Thymus (tissue), 11 donors: ENCODE measurements around the gene PSMD13. TPM values are rescaled to one million over a fixed set of nuclear protein-coding genes. Genes with fewer than 3 reads are reported as not detected.
A peak's percentile ranks its signal among the peaks of the same experiment; 100 is the strongest.

Experiments
- DNase-seq, 9 donors: peaks; one replicate each; pipeline ENCODE4 v3.0.0-alpha.2; 2013; ENCODE audit warnings: low spot score in 9 of 9, low read depth in 6 of 9, missing footprints in 1 of 9
- H3K27ac ChIP-seq, 2 donors: one replicate each; pipeline ENCODE4 v1.5.1; 2013; ENCODE audit warnings: control low read depth in 1 of 2, low read depth in 1 of 2, low read length in 1 of 2, mild to moderate bottlenecking in 1 of 2, moderate library complexity in 1 of 2
- H3K27me3 ChIP-seq, 2 donors: one replicate each; pipeline ENCODE4 v1.5.1; 2013; ENCODE audit warnings: low read length in 1 of 2; ENCODE audit not compliant: control insufficient read depth in 2 of 2, insufficient read depth in 1 of 2
- H3K36me3 ChIP-seq, 2 donors: one replicate each; pipeline ENCODE4 v1.5.1; 2013; ENCODE audit warnings: low read length in 1 of 2, mild to moderate bottlenecking in 1 of 2, moderate library complexity in 1 of 2; ENCODE audit not compliant: control insufficient read depth in 2 of 2, insufficient read depth in 2 of 2
- H3K4me1 ChIP-seq, 2 donors: one replicate each; pipeline ENCODE4 v1.5.1; 2013; ENCODE audit warnings: low read length in 2 of 2; ENCODE audit not compliant: control insufficient read depth in 2 of 2, insufficient read depth in 2 of 2
- H3K4me3 ChIP-seq, 2 donors: one replicate each; pipeline ENCODE4 v1.5.1; 2013; ENCODE audit warnings: low read length in 2 of 2, control low read depth in 1 of 2, mild to moderate bottlenecking in 1 of 2
- H3K9me3 ChIP-seq, 2 donors: one replicate each; pipeline ENCODE4 v1.5.1; 2013; ENCODE audit warnings: low read length in 1 of 2, mild to moderate bottlenecking in 1 of 2; ENCODE audit not compliant: control insufficient read depth in 2 of 2, insufficient read depth in 1 of 2
- WGBS: extraction: QIAGEN DNeasy Blood & Tissue Kit; methylation state at CpG from one replicate; pipeline ENCODE4 v1.1.7; 2013; 5-methylcytosine and 5-hydroxymethylcytosine counted together
- polyA plus RNA-seq: library from polyadenylated mRNA; stranded (reverse); fragments of 200-250 nt; gene quantifications from one replicate; pipeline ENCODE4 v1.2.3, GENCODE V29; 2013
- total RNA-seq: library from RNA; stranded (reverse); fragments of 120-200 nt; gene quantifications from one replicate; pipeline ENCODE4 v1.2.4, GENCODE V29; 2013
- donor health status: healthy.

The PSMD13 gene
- total and polyA plus RNA-seq, 2 donors: 134 to 192 TPM

DNA sequence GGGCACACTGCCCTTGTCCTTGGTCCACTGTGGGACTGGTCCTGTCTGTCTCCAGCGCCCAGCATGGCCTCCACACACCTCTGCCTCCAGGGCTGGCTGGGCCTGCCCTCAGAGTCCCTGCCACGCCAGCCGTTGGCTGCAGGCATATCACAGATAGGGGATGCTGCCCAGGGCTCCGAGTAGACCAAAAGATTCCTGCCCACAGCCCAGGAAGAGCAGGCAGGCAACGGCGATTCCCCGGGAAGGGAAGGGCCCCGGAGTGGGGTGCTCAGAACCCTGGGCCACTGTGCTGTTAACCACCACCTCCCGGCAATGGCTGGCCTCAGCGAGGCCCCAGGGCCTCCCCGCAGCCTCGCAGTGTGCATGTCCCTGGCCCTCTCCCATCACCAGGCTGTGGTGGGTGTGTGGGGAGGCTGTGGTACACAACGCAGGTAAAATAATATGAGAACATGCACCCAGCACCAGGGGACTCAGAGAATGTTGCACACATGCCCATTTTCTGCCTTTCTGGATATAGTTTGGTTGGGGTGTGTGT lies 60.3 kb downstream of the PSMD13 start:
- Histone ChIP-seq H3K4me1 (peaks cover 0 to 45% of the 10 kb centered on the region in 2 donors), H3K27ac (no peak overlapping the region), H3K36me3 (peaks cover 12 to 32% of the 10 kb centered on the region in 2 donors), H3K27me3 (peaks cover 0 to 29% of the 10 kb centered on the region in 2 donors), H3K4me3 (no peak overlapping the region), H3K9me3 (peaks cover 0 to 5% of the 10 kb centered on the region in 2 donors)
- WGBS: 89% methylated on average over 13 of the region's 13 CpGs
- DNase-seq: peak in 1 of 9 donors; percentile 22

DNA sequence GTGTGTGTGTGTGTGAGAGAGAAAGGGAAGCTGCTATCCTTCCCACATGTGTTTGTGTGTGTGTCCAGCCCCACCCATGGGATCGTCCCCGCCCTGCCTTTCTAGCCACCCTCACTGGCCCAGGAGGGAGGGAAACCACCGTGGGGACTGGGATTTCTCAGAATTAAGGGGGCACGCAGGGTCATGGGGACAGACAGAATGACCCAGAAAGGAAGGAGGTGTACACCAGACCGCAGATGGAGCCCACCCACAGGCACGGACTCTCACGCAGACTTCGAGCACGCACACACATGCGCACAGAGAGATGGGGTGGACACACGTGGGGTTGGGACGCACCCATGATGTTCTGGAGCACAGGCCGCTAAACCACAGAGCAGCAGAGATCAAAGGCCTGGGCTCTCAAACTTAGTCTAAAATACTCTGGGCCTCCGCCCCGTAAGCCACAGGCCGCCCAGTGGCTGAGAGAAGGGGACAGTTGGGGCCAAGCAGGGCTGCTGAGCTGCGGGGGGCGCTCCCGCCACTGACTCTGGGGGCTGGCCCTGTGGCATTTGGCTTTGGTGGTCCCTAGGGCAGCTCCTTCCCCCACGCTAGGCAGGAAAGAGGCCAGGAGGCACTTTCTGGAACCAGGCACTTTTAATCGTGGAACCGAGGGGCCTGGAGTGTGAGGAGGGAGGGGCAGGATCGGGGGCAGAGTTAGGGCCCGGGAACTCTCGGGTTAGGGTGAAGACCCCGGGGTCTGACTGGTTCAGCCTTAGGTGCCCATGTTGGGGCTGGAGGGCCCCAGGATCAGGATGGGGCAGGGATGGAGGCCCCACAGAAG lies 61.0 kb downstream of the PSMD13 start:
- WGBS: 65% methylated on average over 26 of the region's 26 CpGs
- peaks cover 0 to 38% of the 10 kb centered on the region in 2 donors for H3K4me1 ChIP-seq
- H3K27me3 ChIP-seq: peaks cover 0 to 29% of the 10 kb centered on the region in 2 donors
- no peak overlapping the region for H3K4me3 ChIP-seq
- DNase-seq: peak in 1 of 9 donors; percentile 31
- H3K36me3 ChIP-seq: peaks cover 9 to 25% of the 10 kb centered on the region in 2 donors
- H3K27ac ChIP-seq: no peak overlapping the region
- H3K9me3 ChIP-seq: peaks cover 0 to 5% of the 10 kb centered on the region in 2 donors

- H3K4me1 ChIP-seq: peaks cover 0 to 42% of the 10 kb centered on the region in 2 donors
- H3K36me3 ChIP-seq: peaks cover 9 to 18% of the 10 kb centered on the region in 2 donors
- 90% methylated on average over 15 of the region's 15 CpGs for WGBS
- H3K9me3 ChIP-seq: peaks cover 0 to 5% of the 10 kb centered on the region in 2 donors
- no peak overlapping the region for H3K4me3 ChIP-seq
- H3K27ac ChIP-seq: no peak overlapping the region
- no peak for DNase-seq
- peaks cover 0 to 29% of the 10 kb centered on the region in 2 donors for H3K27me3 ChIP-seq
Measured at GRCh38 chr11:298406-299065, 61.8 kb downstream of the PSMD13 start.

DNA sequence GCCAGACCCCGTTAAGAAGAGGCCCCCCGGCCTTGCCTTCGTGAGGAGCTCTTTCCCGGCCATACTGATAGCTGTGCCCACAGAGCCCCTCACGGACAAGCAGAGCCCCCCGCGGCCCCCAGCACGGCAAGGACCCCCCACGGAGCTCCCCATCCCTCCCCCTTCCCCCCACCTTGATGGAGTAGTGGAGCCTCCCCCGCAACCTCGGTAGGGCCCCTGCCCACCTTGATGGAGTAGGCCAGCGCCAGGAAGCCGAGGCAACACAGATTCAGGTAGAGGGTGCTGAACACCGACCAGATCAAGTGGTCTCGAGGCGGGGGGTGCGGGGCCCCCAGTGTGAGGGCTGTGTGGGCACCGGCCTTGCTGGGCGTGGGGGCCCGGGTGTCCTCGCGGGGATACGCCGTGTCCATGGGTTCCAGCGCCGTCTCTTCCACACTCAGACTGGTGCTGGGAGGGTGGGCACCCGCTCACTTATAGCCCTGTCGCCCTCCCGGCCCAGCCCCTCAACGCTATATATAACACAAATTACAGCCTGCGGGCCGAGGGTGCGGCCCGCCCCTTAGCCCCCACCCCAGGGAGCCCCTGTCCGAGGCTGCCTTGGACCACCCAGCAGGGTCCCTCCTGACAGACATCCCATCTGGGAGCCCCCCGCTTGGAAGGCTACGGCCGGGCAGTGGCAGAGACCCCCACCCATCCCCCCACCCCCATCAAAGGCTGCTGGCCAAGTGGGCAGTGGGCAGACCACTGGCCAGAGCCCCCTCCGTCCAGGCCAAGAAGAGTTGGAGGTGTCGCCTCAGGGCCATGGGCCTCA lies 62.5 kb downstream of the PSMD13 start, which contains the start of gene IFITM5:
IFITM5 (minus strand) TSS at position 446 of the 811 bp plus-strand sequence; CDS start at position 410, 36 bp downstream.
- Histone ChIP-seq H3K27ac (no peak within 1 kb of the TSS), H3K4me1 (peaks cover 0 to 46% of the 10 kb centered on the region in 2 donors), H3K4me3 (no peak within 1 kb of the TSS), H3K9me3 (peaks cover 0 to 9% of the 10 kb centered on the region in 2 donors), H3K27me3 (peaks cover 0 to 29% of the 10 kb centered on the region in 2 donors), H3K36me3 (peaks cover 3 to 11% of the 10 kb centered on the region in 2 donors)
- 86% methylated on average over 40 of the region's 40 CpGs for WGBS
- DNase-seq: no peak

GRCh38 chr11:299951-300735 lies 63.4 kb downstream of the PSMD13 start:
- H3K9me3 ChIP-seq: peaks cover 0 to 9% of the 10 kb centered on the region in 2 donors
- H3K27ac ChIP-seq: no peak overlapping the region
- H3K4me1 ChIP-seq: peaks cover 0 to 54% of the 10 kb centered on the region in 2 donors
- 54% methylated on average over 20 of the region's 20 CpGs for WGBS
- no peak overlapping the region for H3K4me3 ChIP-seq
- H3K27me3 ChIP-seq: peaks cover 0 to 29% of the 10 kb centered on the region in 2 donors
- H3K36me3 ChIP-seq: peaks cover 0 to 3% of the 10 kb centered on the region in 2 donors
- peak in 1 of 9 donors; percentile 62 for DNase-seq

Other genes with a start within 250 kb of the PSMD13 start
- gene SCGB1C1, start 43.9 kb upstream of the PSMD13 start, total RNA-seq: not detected
- gene SCGB1C1, start 43.9 kb upstream of the PSMD13 start, polyA plus RNA-seq: 0.34 TPM
- 9.3 TPM for gene BET1L, start 29.6 kb upstream of the PSMD13 start, total RNA-seq
- gene BET1L, start 29.6 kb upstream of the PSMD13 start, polyA plus RNA-seq: 27.7 TPM
- 59.1 TPM for gene RIC8A, start 29.3 kb upstream of the PSMD13 start, total RNA-seq
- gene RIC8A, start 29.3 kb upstream of the PSMD13 start, polyA plus RNA-seq: 54.7 TPM
- 6.5 TPM for gene SIRT3, start 634 bp upstream of the PSMD13 start, total RNA-seq
- 38.3 TPM for gene SIRT3, start 634 bp upstream of the PSMD13 start, polyA plus RNA-seq
- 0.90 TPM for gene NLRP6, start 41.4 kb downstream of the PSMD13 start, total RNA-seq
- 2.2 TPM for gene NLRP6, start 41.4 kb downstream of the PSMD13 start, polyA plus RNA-seq
- 73.7 TPM for gene PGGHG, start 52.1 kb downstream of the PSMD13 start, total RNA-seq
- 900 TPM for gene PGGHG, start 52.1 kb downstream of the PSMD13 start, polyA plus RNA-seq
- gene IFITM5, start 62.5 kb downstream of the PSMD13 start, total RNA-seq: not detected
- 0.25 TPM for gene IFITM5, start 62.5 kb downstream of the PSMD13 start, polyA plus RNA-seq
- gene IFITM2, start 70.8 kb downstream of the PSMD13 start, total RNA-seq: 305 TPM
- gene IFITM2, start 70.8 kb downstream of the PSMD13 start, polyA plus RNA-seq: 467 TPM
- 206 TPM for gene IFITM1, start 77.1 kb downstream of the PSMD13 start, total RNA-seq
- 463 TPM for gene IFITM1, start 77.1 kb downstream of the PSMD13 start, polyA plus RNA-seq
- 48.1 TPM for gene IFITM3, start 83.9 kb downstream of the PSMD13 start, total RNA-seq
- gene IFITM3, start 83.9 kb downstream of the PSMD13 start, polyA plus RNA-seq: 636 TPM
- gene B4GALNT4, start 132.5 kb downstream of the PSMD13 start, total RNA-seq: 3.5 TPM
- gene B4GALNT4, start 132.5 kb downstream of the PSMD13 start, polyA plus RNA-seq: 6.1 TPM
- 7.7 TPM for gene PKP3, start 157.2 kb downstream of the PSMD13 start, total RNA-seq
- gene PKP3, start 157.2 kb downstream of the PSMD13 start, polyA plus RNA-seq: 26.5 TPM
- gene SIGIRR, start 178.0 kb downstream of the PSMD13 start, total RNA-seq: 39.4 TPM
- 153 TPM for gene SIGIRR, start 178.0 kb downstream of the PSMD13 start, polyA plus RNA-seq
- 26.3 TPM for gene ANO9, start 205.0 kb downstream of the PSMD13 start, total RNA-seq
- 114 TPM for gene ANO9, start 205.0 kb downstream of the PSMD13 start, polyA plus RNA-seq
- 12.1 TPM for gene PTDSS2, start 213.3 kb downstream of the PSMD13 start, total RNA-seq
- gene PTDSS2, start 213.3 kb downstream of the PSMD13 start, polyA plus RNA-seq: 24.1 TPM